ENCODE data around the gene SPACDR. TPM values are rescaled to one million over a fixed set of nuclear protein-coding genes. Genes with fewer than 3 reads are reported as not detected.
"Not testable (repeated sequence)": the region's sequence is repeated elsewhere in the genome, so short reads cannot be mapped to it uniquely, and the experiment has no call there.

The SPACDR gene
- total RNA-seq, 1 donor from 2014 or later = not detected

DNA sequence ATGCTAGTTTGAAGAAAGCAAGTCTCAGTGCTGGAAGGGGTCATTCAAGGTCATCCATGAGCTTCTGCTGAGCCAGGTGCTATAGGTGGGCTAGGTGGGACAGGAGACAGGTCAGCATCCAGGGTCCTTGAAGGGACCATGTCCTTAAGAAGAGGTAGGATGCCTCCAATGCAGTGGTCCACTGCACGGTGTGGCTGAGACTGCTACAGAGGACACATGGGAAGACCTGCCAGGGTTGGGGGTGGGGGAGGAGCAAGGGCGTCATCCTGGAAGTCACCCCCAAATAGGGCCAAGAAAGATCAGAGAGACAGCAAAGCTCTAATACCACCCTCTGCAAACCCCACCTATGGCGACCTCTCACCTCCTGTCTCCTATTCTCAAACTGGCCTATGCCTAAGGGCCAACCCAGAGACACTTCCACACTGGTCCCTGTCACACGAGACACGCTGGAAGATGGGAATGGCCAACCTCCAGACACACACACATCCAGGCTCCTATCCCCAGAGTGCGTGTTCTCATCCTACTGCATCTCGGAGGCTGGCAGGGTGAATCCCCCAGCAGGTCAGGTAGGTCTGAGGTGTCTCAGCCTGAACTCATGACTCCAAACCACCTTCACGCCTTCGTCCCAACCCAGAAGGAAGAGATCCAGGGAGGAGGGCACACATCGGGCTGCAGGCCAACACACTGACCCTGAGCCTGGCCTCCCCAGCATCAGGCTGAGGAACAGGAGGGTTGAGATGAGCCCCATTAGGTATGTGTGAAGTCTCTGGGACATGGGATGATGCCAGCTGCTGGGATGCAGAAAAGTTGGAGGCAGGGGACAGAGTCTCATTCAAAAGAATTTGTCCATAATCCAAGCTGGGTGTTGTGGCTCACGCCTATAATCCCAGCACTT, 22.2 kb downstream of the SPACDR start:
- Histone ChIP-seq H3K36me3 (ENCODE audit: control insufficient read depth, insufficient read depth, low read length) (no peaks in the 10 kb centered on the region), H3K4me3 (ENCODE audit: low read depth, low read length) (no peak overlapping the region), H3K27me3 (ENCODE audit: control insufficient read depth, insufficient read depth, low read length) (no peaks in the 10 kb centered on the region)
- DNase-seq (ENCODE audit: low read depth) = no peak
- TF ChIP-seq, protein P1, sequence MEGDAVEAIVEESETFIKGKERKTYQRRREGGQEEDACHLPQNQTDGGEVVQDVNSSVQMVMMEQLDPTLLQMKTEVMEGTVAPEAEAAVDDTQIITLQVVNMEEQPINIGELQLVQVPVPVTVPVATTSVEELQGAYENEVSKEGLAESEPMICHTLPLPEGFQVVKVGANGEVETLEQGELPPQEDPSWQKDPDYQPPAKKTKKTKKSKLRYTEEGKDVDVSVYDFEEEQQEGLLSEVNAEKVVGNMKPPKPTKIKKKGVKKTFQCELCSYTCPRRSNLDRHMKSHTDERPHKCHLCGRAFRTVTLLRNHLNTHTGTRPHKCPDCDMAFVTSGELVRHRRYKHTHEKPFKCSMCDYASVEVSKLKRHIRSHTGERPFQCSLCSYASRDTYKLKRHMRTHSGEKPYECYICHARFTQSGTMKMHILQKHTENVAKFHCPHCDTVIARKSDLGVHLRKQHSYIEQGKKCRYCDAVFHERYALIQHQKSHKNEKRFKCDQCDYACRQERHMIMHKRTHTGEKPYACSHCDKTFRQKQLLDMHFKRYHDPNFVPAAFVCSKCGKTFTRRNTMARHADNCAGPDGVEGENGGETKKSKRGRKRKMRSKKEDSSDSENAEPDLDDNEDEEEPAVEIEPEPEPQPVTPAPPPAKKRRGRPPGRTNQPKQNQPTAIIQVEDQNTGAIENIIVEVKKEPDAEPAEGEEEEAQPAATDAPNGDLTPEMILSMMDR (IDR thresholded peaks at IDR 0.05; ENCODE audit: insufficient read depth, low read length, poor library complexity, severe bottlenecking) = no peak

DNA sequence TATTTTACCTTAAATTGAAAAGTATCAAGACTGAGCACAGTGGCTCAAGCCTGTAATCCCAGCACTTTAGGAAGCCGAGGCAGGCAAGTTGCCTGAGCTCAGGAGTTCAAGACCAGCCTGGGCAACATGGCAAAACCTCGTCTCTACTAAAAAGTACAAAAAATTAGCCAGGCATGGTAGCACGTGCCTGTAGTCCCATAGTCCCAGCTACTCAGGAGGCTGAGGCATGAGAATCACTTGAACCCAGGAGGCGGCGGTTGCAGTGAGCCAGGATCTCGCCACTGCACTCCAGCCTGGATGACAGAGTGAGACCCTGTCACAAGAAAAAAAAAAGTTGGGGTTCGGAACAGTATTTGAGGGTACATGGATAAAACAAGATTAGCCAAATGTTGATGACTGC, 24.8 kb downstream of the SPACDR start:
- not testable (repeated sequence) for H3K4me3 ChIP-seq (ENCODE audit: low read depth, low read length); DNase-seq (ENCODE audit: low read depth); H3K27me3 ChIP-seq (ENCODE audit: control insufficient read depth, insufficient read depth, low read length); H3K36me3 ChIP-seq (ENCODE audit: control insufficient read depth, insufficient read depth, low read length)

DNA sequence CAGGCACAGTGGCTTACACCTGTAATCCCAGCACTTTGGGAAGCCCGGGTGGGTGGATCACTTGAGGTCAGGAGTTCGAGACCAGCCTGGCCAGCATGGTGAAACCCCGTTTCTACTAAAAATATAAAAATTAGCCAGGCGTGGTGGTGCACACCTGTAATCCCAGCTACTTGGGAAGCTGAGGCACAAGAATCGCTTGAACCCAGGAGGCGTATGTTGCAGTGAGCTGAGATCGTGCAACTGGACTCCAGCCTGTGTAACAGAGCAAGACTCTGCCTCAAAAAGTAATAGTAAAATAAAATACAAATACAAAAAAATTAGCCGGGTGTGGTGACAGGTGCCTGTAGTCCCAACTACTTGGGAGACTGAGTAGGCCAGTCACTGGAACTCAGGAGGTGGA, 25.3 kb downstream of the SPACDR start:
- H3K36me3 ChIP-seq (ENCODE audit: control insufficient read depth, insufficient read depth, low read length); DNase-seq (ENCODE audit: low read depth); H3K4me3 ChIP-seq (ENCODE audit: low read depth, low read length); H3K27me3 ChIP-seq (ENCODE audit: control insufficient read depth, insufficient read depth, low read length): not testable (repeated sequence)

DNA sequence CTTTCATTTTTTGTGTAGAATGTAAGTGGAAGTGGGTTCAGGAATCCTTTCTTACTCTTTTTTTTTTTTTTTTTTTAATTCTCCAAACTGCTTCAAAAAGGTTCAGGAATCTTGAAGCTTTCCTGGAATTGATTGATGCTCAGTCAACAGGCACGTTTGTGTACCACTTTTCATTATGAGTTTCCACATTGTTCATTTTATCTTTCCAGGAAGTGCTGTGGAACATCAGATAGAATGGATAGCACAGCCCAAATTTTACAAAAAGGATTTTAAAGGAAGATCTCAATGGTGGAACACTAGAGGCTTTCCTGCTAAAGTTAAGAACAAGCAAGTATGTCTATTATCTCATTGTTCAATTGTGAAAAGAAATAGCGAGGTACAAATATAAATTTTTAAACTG, 25.9 kb downstream of the SPACDR start:
- Histone ChIP-seq H3K27me3 (ENCODE audit: control insufficient read depth, insufficient read depth, low read length) (no peaks in the 10 kb centered on the region), H3K36me3 (ENCODE audit: control insufficient read depth, insufficient read depth, low read length) (no peaks in the 10 kb centered on the region), H3K4me3 (ENCODE audit: low read depth, low read length) (no peak overlapping the region)
- TF ChIP-seq, protein P1 (IDR thresholded peaks at IDR 0.05; ENCODE audit: insufficient read depth, low read length, poor library complexity, severe bottlenecking) = no peak
- DNase-seq (ENCODE audit: low read depth) = no peak

DNA sequence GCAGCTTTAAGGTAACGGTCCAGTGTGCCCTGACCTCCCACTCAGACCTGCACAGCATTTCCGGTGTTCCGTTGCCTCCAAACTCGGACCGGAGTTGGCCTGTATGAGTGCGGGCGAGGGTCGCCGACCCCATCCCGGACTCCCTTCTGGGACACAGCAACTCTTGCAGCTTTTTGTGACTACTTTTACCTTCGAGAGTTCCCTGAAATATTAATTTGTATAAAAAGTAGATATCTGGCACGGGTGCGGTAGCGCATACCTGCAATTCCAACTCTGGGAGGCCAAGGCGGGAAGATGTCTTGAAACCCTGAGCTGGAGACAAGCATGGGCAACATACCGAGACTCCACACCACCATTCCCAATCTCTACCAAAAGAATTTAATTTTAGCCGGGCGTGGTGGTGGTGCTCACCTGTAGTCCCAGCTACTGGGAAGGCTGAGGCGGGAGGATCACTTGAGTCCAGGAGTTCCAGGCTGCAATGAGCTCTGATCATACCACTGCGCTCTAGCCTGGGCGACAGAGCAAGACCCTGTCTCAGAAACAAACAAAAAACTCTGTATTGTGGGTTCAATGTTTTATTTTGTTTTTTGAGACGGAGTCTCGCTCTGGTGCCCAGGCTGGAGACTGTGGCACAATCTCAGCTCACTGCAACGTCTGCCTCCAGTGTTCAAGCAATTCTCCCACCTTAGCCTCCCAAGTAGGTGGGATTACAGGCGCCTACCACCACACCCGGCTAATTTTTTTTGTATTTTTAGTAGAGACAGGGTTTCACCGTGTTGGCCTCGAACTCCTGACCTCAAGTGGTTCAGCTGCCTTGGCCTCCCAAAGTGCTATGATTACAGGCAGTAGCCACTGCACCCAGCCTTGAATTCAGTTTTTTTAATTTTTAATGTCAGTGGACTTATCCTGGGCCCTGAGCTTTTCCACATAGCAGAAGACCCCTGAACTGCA, 26.6 kb downstream of the SPACDR start:
- H3K27me3 ChIP-seq (ENCODE audit: control insufficient read depth, insufficient read depth, low read length) = no peaks in the 10 kb centered on the region
- no peak overlapping the region for H3K4me3 ChIP-seq (ENCODE audit: low read depth, low read length)

DNA sequence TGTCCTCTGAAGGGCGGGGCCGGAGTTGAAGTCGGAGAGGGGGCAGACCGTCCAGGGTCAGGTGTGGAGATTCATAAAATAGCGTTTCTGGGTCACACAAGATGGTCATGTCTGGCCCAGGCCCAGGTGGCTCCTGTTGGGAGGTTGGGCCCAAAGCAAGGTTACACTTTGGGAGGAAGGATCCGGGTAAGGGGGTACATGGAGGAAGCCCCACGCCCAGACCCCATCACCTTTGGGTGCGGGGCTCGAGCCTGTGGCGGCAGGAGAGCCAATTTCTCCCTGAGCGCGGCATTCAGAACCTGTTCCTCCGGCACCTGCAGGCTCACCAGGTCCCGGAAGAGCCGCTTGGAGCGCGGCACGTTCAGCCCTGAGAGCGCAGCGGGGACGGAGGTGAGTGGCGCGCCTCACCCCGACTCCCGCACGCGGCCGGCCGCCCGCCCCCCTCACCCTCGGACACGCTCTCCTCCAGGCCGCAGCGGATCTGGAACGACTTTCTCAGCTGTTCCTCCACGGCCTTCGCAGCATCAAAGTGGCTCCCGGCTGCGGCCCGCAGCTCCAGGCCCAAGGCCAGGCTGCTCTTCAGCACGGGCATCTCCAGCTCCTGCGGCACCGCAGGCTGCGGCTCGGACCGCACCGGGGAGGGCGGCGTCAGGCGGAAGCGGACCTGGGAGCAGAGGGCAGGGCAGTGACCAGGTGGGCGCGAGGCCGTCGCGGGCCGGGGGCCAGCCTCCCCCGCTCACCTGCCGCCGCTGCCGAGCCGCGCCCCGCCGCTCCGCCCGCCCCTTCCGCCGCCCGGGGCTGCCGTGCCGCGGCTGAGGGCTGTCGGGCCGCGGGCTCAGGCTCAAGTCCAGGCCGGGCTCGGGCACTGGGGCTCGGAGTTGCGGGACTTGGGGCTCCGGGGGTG, 28.4 kb downstream of the SPACDR start:
- H3K36me3 ChIP-seq (ENCODE audit: control insufficient read depth, insufficient read depth, low read length) = peaks cover 2% of the 10 kb centered on the region
- no peak for DNase-seq (ENCODE audit: low read depth)
- TF ChIP-seq, protein P1 (IDR thresholded peaks at IDR 0.05; ENCODE audit: insufficient read depth, low read length, poor library complexity, severe bottlenecking) = no peak
- peak overlapping the region; percentile 95 for H3K4me3 ChIP-seq (ENCODE audit: low read depth, low read length)
- no peaks in the 10 kb centered on the region for H3K27me3 ChIP-seq (ENCODE audit: control insufficient read depth, insufficient read depth, low read length)

More for the DNA sequence above, 26.6 kb downstream of the SPACDR start:
- TF ChIP-seq, protein P1 (IDR thresholded peaks at IDR 0.05; ENCODE audit: insufficient read depth, low read length, poor library complexity, severe bottlenecking) = no peak
- DNase-seq (ENCODE audit: low read depth) = no peak
- peaks cover 2% of the 10 kb centered on the region for H3K36me3 ChIP-seq (ENCODE audit: control insufficient read depth, insufficient read depth, low read length)

All from kidney epithelial cell (primary cell).